Bronchial epithelial cell (primary cell): ENCODE results near the gene CCNY. TPM values are rescaled to one million over a fixed set of nuclear protein-coding genes. Genes with fewer than 3 reads are reported as not detected.

Source experiments
- DNase-seq: peaks from one replicate; pipeline ENCODE4 v3.0.0-alpha.2; 2010; ENCODE audit warnings: low read depth
- FAIRE-seq: peaks from 2 replicates; lab custom pipeline; 2011; peaks lifted over from hg19 to GRCh38; lab: Jason Lieb, UNC
- H3K27me3 ChIP-seq: 2 replicates; pipeline ENCODE4 v1.5.1; 2011; ENCODE audit warnings: low read length; ENCODE audit not compliant: control insufficient read depth, insufficient read depth
- H3K36me3 ChIP-seq: 2 replicates; pipeline ENCODE4 v1.5.1; 2011; ENCODE audit warnings: low read length; ENCODE audit not compliant: control insufficient read depth, insufficient read depth
- H3K4me3 ChIP-seq: 2 replicates; pipeline ENCODE4 v1.5.1; 2011; ENCODE audit warnings: mild to moderate bottlenecking, low read depth, low read length, control low read depth
- total RNA-seq: library from RNA; depleted of rRNA; stranded (reverse); fragments of >200 nt; gene quantifications from 2 replicates; pipeline ENCODE4 v1.2.1, GENCODE V29; 2014
- TF ChIP-seq, protein P1 (sequence below): IDR thresholded peaks from 2 replicates; pipeline ENCODE4 v1.5.1; 2011; ENCODE audit warnings: mild to moderate bottlenecking, moderate library complexity, low read length, control low read depth, inconsistent platforms; ENCODE audit not compliant: insufficient read depth, severe bottlenecking

Gene CCNY
- total RNA-seq, 1 donor from 2014 or later = 66.3 TPM

DNA sequence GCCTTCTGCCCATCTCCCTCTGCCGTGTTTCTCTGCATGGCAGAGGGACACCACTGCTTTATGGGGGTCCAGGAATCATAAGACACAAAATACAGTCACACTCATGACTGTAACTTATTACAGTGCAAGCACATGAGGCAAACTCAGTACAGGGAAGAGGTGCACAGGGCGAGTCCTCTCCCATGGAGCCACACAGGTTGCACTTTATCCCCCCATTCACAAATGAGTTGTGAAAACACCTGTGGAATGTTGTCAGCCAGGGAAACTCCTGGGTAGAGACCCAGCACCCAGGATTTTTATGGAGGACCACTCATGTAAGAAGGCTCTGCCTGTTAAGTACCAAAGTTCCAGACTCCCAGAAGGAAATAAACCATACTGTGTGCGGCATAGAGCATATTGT lies 161.6 kb downstream of the CCNY start:
- DNase-seq (no peak), FAIRE-seq (no peak)
- H3K4me3 ChIP-seq = no peak overlapping the region
- H3K36me3 ChIP-seq = peaks cover 1% of the 10 kb centered on the region
- TF ChIP-seq, protein P1, sequence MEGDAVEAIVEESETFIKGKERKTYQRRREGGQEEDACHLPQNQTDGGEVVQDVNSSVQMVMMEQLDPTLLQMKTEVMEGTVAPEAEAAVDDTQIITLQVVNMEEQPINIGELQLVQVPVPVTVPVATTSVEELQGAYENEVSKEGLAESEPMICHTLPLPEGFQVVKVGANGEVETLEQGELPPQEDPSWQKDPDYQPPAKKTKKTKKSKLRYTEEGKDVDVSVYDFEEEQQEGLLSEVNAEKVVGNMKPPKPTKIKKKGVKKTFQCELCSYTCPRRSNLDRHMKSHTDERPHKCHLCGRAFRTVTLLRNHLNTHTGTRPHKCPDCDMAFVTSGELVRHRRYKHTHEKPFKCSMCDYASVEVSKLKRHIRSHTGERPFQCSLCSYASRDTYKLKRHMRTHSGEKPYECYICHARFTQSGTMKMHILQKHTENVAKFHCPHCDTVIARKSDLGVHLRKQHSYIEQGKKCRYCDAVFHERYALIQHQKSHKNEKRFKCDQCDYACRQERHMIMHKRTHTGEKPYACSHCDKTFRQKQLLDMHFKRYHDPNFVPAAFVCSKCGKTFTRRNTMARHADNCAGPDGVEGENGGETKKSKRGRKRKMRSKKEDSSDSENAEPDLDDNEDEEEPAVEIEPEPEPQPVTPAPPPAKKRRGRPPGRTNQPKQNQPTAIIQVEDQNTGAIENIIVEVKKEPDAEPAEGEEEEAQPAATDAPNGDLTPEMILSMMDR = no peak
- no peaks in the 10 kb centered on the region for H3K27me3 ChIP-seq

DNA sequence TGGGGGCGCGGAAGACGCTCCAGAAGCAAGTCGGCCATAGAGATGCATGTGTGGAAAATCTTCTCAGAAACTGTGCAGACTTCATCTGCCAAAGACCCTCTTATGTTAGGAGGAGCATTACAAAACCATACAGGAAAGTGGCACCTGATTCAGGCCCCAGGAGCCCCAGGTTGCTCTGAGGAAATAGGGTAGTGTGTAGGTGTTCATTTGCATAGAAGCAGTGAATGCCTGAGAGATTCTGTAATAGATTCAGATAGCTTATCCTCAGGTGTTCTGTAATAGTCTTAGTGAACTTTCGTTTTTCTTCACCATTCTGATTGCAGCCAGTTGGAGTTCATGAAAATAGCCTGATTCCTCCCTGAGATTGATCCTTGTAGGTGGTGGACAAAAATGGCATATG lies 162.4 kb downstream of the CCNY start:
- peak; percentile 79 for FAIRE-seq
- DNase-seq = peak; percentile 35
- Histone ChIP-seq H3K4me3 (no peak overlapping the region), H3K27me3 (no peaks in the 10 kb centered on the region), H3K36me3 (peaks cover 1% of the 10 kb centered on the region)
- TF ChIP-seq, protein P1 = no peak

- Histone ChIP-seq H3K36me3 (peaks cover 1% of the 10 kb centered on the region), H3K4me3 (no peak overlapping the region), H3K27me3 (no peaks in the 10 kb centered on the region)
- no peak for FAIRE-seq
- no peak for DNase-seq
- TF ChIP-seq, protein P1 = peak; percentile 24
These were observed 165.6 kb downstream of the CCNY start for GRCh38 chr10:35501923-35502322.

- Histone ChIP-seq H3K36me3 (peaks cover 1% of the 10 kb centered on the region), H3K4me3 (no peak overlapping the region), H3K27me3 (no peaks in the 10 kb centered on the region)
- FAIRE-seq (no peak), DNase-seq (no peak)
- TF ChIP-seq, protein P1 = no peak
These were observed 166.4 kb downstream of the CCNY start for GRCh38 chr10:35502692-35503091.

GRCh38 chr10:35503578-35503977 lies 167.3 kb downstream of the CCNY start:
- TF ChIP-seq, protein P1 = no peak
- FAIRE-seq (no peak), DNase-seq (no peak)
- Histone ChIP-seq H3K36me3 (peaks cover 1% of the 10 kb centered on the region), H3K27me3 (no peaks in the 10 kb centered on the region), H3K4me3 (no peak overlapping the region)

DNA sequence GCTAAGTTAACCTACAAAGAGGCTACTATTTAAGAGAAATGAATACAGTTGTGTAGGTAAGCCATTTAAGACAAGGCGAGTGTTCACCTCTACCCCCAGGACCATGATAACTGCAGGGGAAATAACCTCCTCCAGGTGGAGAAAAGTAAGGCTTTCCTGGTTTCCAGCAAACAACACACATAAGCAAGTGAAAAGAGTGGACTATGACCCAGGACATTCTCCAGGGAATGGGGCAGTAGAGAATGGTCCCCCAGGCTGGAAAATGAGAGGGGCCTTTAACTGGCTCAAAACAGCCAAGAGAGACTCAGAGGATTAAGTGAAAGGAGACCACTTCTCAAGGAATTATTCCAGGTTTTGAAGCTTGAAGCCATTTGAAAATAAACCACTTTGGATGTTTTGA lies 167.8 kb downstream of the CCNY start:
- TF ChIP-seq, protein P1 = no peak
- peaks cover 1% of the 10 kb centered on the region for H3K36me3 ChIP-seq
- DNase-seq (no peak), FAIRE-seq (no peak)
- H3K4me3 ChIP-seq = no peak overlapping the region
- H3K27me3 ChIP-seq = no peaks in the 10 kb centered on the region
